Measurements from ENCODE around the gene ATP2A1. TPM values are rescaled to one million over a fixed set of nuclear protein-coding genes. Genes with fewer than 3 reads are reported as not detected.

Gene ATP2A1
- total and polyA plus RNA-seq, 4 donors, result 0.34 to 0.92 (median 0.44) TPM

- no peak for TF ChIP-seq CTCF (IDR thresholded peaks at IDR 0.05; ENCODE audit: control extremely low read depth, extremely low read depth)
- Histone ChIP-seq H3K9ac (ENCODE audit: insufficient read depth in 1 of 2, low read length in 2 of 2) (no peak overlapping the region), H3K4me3 (no peak overlapping the region), H3K27ac (ENCODE audit: low read depth in 1 of 2, low read length in 1 of 2) (no peak overlapping the region), H3K36me3 (ENCODE audit: control insufficient read depth in 4 of 4, insufficient read depth in 4 of 4, low read length in 4 of 4) (no peaks in the 10 kb centered on the region), H3K4me1 (ENCODE audit: control insufficient read depth in 5 of 5, insufficient read depth in 5 of 5, low read length in 5 of 5) (no peaks in the 10 kb centered on the region), H3K27me3 (ENCODE audit: control insufficient read depth in 3 of 3, insufficient read depth in 3 of 3, low read length in 2 of 3) (no peaks in the 10 kb centered on the region), H3K9me3 (ENCODE audit: control insufficient read depth in 4 of 4, insufficient read depth in 3 of 4, low read length in 3 of 4) (no peaks in the 10 kb centered on the region)
- DNase-seq (no peak), ATAC-seq (ENCODE audit: insufficient read depth, low FRiP score) (no peak)
- 22 to 73% methylated on average over 3 of the region's 3 CpGs for WGBS, 2 donors
Measured at GRCh38 chr16:28930652-28931051, 52.4 kb downstream of the ATP2A1 start.

- no peak for DNase-seq
- TF ChIP-seq CTCF (IDR thresholded peaks at IDR 0.05; ENCODE audit: control extremely low read depth, extremely low read depth), result no peak
- H3K9me3 ChIP-seq (ENCODE audit: control insufficient read depth in 4 of 4, insufficient read depth in 3 of 4, low read length in 3 of 4), result no peaks in the 10 kb centered on the region
- H3K4me1 ChIP-seq (ENCODE audit: control insufficient read depth in 5 of 5, insufficient read depth in 5 of 5, low read length in 5 of 5), result peaks cover 0 to 2% (median 0%) of the 10 kb centered on the region in 5 donors
- no peak for ATAC-seq (ENCODE audit: insufficient read depth, low FRiP score)
- no peaks in the 10 kb centered on the region for H3K27me3 ChIP-seq (ENCODE audit: control insufficient read depth in 3 of 3, insufficient read depth in 3 of 3, low read length in 2 of 3)
- WGBS, 2 donors, result 86 to 91% methylated on average over 10 of the region's 10 CpGs
- H3K36me3 ChIP-seq (ENCODE audit: control insufficient read depth in 4 of 4, insufficient read depth in 4 of 4, low read length in 4 of 4), result no peaks in the 10 kb centered on the region
- no peak within 1 kb of the TSS for H3K9ac ChIP-seq (ENCODE audit: insufficient read depth in 1 of 2, low read length in 2 of 2)
- no peak within 1 kb of the TSS for H3K27ac ChIP-seq (ENCODE audit: low read depth in 1 of 2, low read length in 1 of 2)
- no peak within 1 kb of the TSS for H3K4me3 ChIP-seq
Measured at GRCh38 chr16:28931801-28932225, 53.5 kb downstream of the ATP2A1 start, which contains the start of gene CD19. Gene CD19, plus strand, starts transcription at chr16:28931971. Its CDS starts 30 bp downstream, at chr16:28932001.

DNA sequence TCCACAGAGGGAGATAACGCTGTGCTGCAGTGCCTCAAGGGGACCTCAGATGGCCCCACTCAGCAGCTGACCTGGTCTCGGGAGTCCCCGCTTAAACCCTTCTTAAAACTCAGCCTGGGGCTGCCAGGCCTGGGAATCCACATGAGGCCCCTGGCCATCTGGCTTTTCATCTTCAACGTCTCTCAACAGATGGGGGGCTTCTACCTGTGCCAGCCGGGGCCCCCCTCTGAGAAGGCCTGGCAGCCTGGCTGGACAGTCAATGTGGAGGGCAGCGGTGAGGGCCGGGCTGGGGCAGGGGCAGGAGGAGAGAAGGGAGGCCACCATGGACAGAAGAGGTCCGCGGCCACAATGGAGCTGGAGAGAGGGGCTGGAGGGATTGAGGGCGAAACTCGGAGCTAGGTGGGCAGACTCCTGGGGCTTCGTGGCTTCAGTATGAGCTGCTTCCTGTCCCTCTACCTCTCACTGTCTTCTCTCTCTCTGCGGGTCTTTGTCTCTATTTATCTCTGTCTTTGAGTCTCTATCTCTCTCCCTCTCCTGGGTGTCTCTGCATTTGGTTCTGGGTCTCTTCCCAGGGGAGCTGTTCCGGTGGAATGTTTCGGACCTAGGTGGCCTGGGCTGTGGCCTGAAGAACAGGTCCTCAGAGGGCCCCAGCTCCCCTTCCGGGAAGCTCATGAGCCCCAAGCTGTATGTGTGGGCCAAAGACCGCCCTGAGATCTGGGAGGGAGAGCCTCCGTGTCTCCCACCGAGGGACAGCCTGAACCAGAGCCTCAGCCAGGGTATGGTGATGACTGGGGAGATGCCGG, 54.3 kb downstream of the ATP2A1 start:
- no peak overlapping the region for H3K9ac ChIP-seq (ENCODE audit: insufficient read depth in 1 of 2, low read length in 2 of 2)
- DNase-seq (no peak), ATAC-seq (ENCODE audit: insufficient read depth, low FRiP score) (no peak)
- no peak for TF ChIP-seq CTCF (IDR thresholded peaks at IDR 0.05; ENCODE audit: control extremely low read depth, extremely low read depth)
- H3K27me3 ChIP-seq (ENCODE audit: control insufficient read depth in 3 of 3, insufficient read depth in 3 of 3, low read length in 2 of 3), result no peaks in the 10 kb centered on the region
- H3K36me3 ChIP-seq (ENCODE audit: control insufficient read depth in 4 of 4, insufficient read depth in 4 of 4, low read length in 4 of 4), result no peaks in the 10 kb centered on the region
- no peaks in the 10 kb centered on the region for H3K9me3 ChIP-seq (ENCODE audit: control insufficient read depth in 4 of 4, insufficient read depth in 3 of 4, low read length in 3 of 4)
- H3K4me3 ChIP-seq, result no peak overlapping the region
- no peak overlapping the region for H3K27ac ChIP-seq (ENCODE audit: low read depth in 1 of 2, low read length in 1 of 2)
- 90 to 93% methylated on average over 20 of the region's 20 CpGs for WGBS, 2 donors
- H3K4me1 ChIP-seq (ENCODE audit: control insufficient read depth in 5 of 5, insufficient read depth in 5 of 5, low read length in 5 of 5), result peaks cover 0 to 4% (median 0%) of the 10 kb centered on the region in 5 donors
